ENCODE data around the gene TPX2. TPM values are rescaled to one million over a fixed set of nuclear protein-coding genes. Genes with fewer than 3 reads are reported as not detected.

TPX2 gene
- total and polyA plus RNA-seq, 2 donors (not counting 1 experiment from before 2014, with no cell fraction given) = 0.30 to 0.31 TPM

- no peaks in the 10 kb centered on the region for H3K27me3 ChIP-seq (replicated peaks in 1 of 4; ENCODE audit: control extremely low read depth in 1 of 4, control insufficient read depth in 3 of 4, insufficient read depth in 4 of 4, low read length in 3 of 4)
- intact Hi-C loops (cut with micrococcal nuclease) = no loop called here
- 96% methylated on average over 5 of the region's 7 CpGs for WGBS (ENCODE audit: insufficient coverage)
- TF ChIP-seq CTCF (IDR thresholded peaks at IDR 0.05) (no peak), EZH2 (IDR thresholded peaks at IDR 0.05; ENCODE audit: borderline replicate concordance, insufficient read depth, low read depth, low read length, poor library complexity, severe bottlenecking) (no peak)
- H3K27ac ChIP-seq (ENCODE audit: low read length in 2 of 2) = peak overlapping the region; percentile 9 to 22
- ChIA-PET CTCF (interaction anchor here (0.7 to 2.6 kb wide), 4 partner anchors 15 to 828 kb away, joined by 4 to 12 read pairs (median 9); partner anchors contain the start of gene BCL2L1), POLR2A (no interaction called here)
- Mint-ChIP-seq H3K9me3 (ENCODE audit: insufficient read depth) (no peaks in the 10 kb centered on the region), H3K27me3 (no peaks in the 10 kb centered on the region), H3K4me1 (peaks cover 24% of the 10 kb centered on the region), H3K27ac (no peak overlapping the region), H3K4me3 (no peak overlapping the region)
- DNase-seq (no peak), ATAC-seq (ENCODE audit: low read depth) (no peak)
- H3K4me2 ChIP-seq (replicated peaks; ENCODE audit: low read depth, low read length, poor library complexity, severe bottlenecking) = no peak overlapping the region
- no peak overlapping the region for H3K9ac ChIP-seq (ENCODE audit: low read length)
- H3K4me1 ChIP-seq (ENCODE audit: control insufficient read depth in 2 of 2, insufficient read depth in 2 of 2, low read length in 2 of 2) = peaks cover 10 to 13% of the 10 kb centered on the region in 2 donors
- H3K4me3 ChIP-seq (ENCODE audit: control extremely low read depth in 1 of 5, extremely low read depth in 1 of 5, insufficient read depth in 1 of 5, low read depth in 2 of 5, low read length in 4 of 5) = no peak overlapping the region
- no peaks in the 10 kb centered on the region for H4K20me1 ChIP-seq (ENCODE audit: control insufficient read depth, insufficient read depth, low read length, poor library complexity, severe bottlenecking)
- H3K79me2 ChIP-seq (ENCODE audit: control insufficient read depth, insufficient read depth, low read length) = peaks cover 47% of the 10 kb centered on the region
- H3K36me3 ChIP-seq (replicated peaks in 1 of 2; ENCODE audit: control extremely low read depth in 1 of 2, control insufficient read depth in 1 of 2, extremely low read depth in 1 of 2, insufficient read depth in 2 of 2, low read length in 1 of 2) = peaks cover 11 to 15% of the 10 kb centered on the region in 2 experiments
- H3K9me3 ChIP-seq (ENCODE audit: control extremely low read depth in 1 of 3, control insufficient read depth in 2 of 3, insufficient read depth in 1 of 3, low read length in 2 of 3) = no peaks in the 10 kb centered on the region
- no peak overlapping the region for H2AFZ ChIP-seq (ENCODE audit: insufficient read depth, low read depth, low read length, poor library complexity, severe bottlenecking)
Observed at GRCh38 chr20:31699801-31700728, 39.0 kb upstream of the TPX2 start.

GRCh38 chr20:31700747-31701146 is 38.3 kb upstream of the TPX2 start:
- ChIA-PET CTCF (interaction anchor here (0.7 to 2.6 kb wide), 3 partner anchors 22 to 827 kb away, joined by 4 to 12 read pairs (median 10); partner anchors contain the start of gene BCL2L1), POLR2A (no interaction called here)
- peaks cover 29% of the 10 kb centered on the region for H3K4me1 Mint-ChIP-seq
- peaks cover 42% of the 10 kb centered on the region for H3K79me2 ChIP-seq (ENCODE audit: control insufficient read depth, insufficient read depth, low read length)
- peaks cover 9 to 15% of the 10 kb centered on the region in 2 experiments for H3K36me3 ChIP-seq (replicated peaks in 1 of 2; ENCODE audit: control extremely low read depth in 1 of 2, control insufficient read depth in 1 of 2, extremely low read depth in 1 of 2, insufficient read depth in 2 of 2, low read length in 1 of 2)
- H3K4me1 ChIP-seq (ENCODE audit: control insufficient read depth in 2 of 2, insufficient read depth in 2 of 2, low read length in 2 of 2) = peaks cover 10 to 13% of the 10 kb centered on the region in 2 donors
- H2AFZ ChIP-seq (ENCODE audit: insufficient read depth, low read depth, low read length, poor library complexity, severe bottlenecking) = no peak overlapping the region
- 91% methylated on average over 1 of the region's 5 CpGs for WGBS (ENCODE audit: insufficient coverage)
- no peaks in the 10 kb centered on the region for H3K9me3 Mint-ChIP-seq (ENCODE audit: insufficient read depth)
- no peak for TF ChIP-seq CTCF (IDR thresholded peaks at IDR 0.05)
- no peak for TF ChIP-seq EZH2 (IDR thresholded peaks at IDR 0.05; ENCODE audit: borderline replicate concordance, insufficient read depth, low read depth, low read length, poor library complexity, severe bottlenecking)
- no peaks in the 10 kb centered on the region for H3K9me3 ChIP-seq (ENCODE audit: control extremely low read depth in 1 of 3, control insufficient read depth in 2 of 3, insufficient read depth in 1 of 3, low read length in 2 of 3)
- no peak overlapping the region for H3K27ac ChIP-seq (ENCODE audit: low read length in 2 of 2)
- H3K27me3 ChIP-seq (replicated peaks in 1 of 4; ENCODE audit: control extremely low read depth in 1 of 4, control insufficient read depth in 3 of 4, insufficient read depth in 4 of 4, low read length in 3 of 4) = no peaks in the 10 kb centered on the region
- DNase-seq (no peak), ATAC-seq (ENCODE audit: low read depth) (no peak)
- H3K4me2 ChIP-seq (replicated peaks; ENCODE audit: low read depth, low read length, poor library complexity, severe bottlenecking) = no peak overlapping the region
- no peaks in the 10 kb centered on the region for H3K27me3 Mint-ChIP-seq
- no peak overlapping the region for H3K27ac Mint-ChIP-seq
- no peaks in the 10 kb centered on the region for H4K20me1 ChIP-seq (ENCODE audit: control insufficient read depth, insufficient read depth, low read length, poor library complexity, severe bottlenecking)
- intact Hi-C loops (cut with micrococcal nuclease) = no loop called here
- no peak overlapping the region for H3K4me3 Mint-ChIP-seq
- H3K4me3 ChIP-seq (ENCODE audit: control extremely low read depth in 1 of 5, extremely low read depth in 1 of 5, insufficient read depth in 1 of 5, low read depth in 2 of 5, low read length in 4 of 5) = no peak overlapping the region
- no peak overlapping the region for H3K9ac ChIP-seq (ENCODE audit: low read length)

All from B cell (primary cell).